IMR-90 (cell line): ENCODE measurements around the gene MORF4L1. TPM values are rescaled to one million over a fixed set of nuclear protein-coding genes. Genes with fewer than 3 reads are reported as not detected.

Source experiments
- ATAC-seq: fragments of 200-7000 bp; cut with Tn5 transposase; 2 replicates; pipeline ENCODE4 v1.9.1; 2020; ENCODE audit warnings: low read depth, mild to moderate bottlenecking, moderate library complexity
- BruUV-seq: library from RNA; stranded (reverse); fragments of 400-500 nt; replicated peaks from 2 replicates; lab custom pipeline; 2021; lab: Mats Ljungman, UMichigan
- CTCF ChIA-PET: fragments of 300-600 bp; formaldehyde crosslinking; extraction: SDS; loops from one replicate; lab custom pipeline; 2021; ENCODE audit warnings: antibody characterized with exemption; lab: Yijun Ruan, JAX
- POLR2A ChIA-PET: fragments of 300-600 bp; sonication (Branson Sonifier 250); formaldehyde crosslinking; loops from one replicate; lab custom pipeline; 2022; ENCODE audit warnings: antibody characterized with exemption; ENCODE audit not compliant: unreplicated experiment; lab: Charles Lee
- DNase-seq: peaks from one replicate; pipeline ENCODE4 v3.0.0; 2013
- H2AFZ ChIP-seq: replicated peaks from 2 replicates; pipeline ENCODE3; 2013; ENCODE audit warnings: low read length, mild to moderate bottlenecking; ENCODE audit not compliant: poor library complexity
- H2AK5ac ChIP-seq: 2 replicates; pipeline ENCODE4 v1.6.1; 2013; ENCODE audit warnings: low read depth, low read length, inconsistent platforms
- H2AK9ac ChIP-seq: replicated peaks from 2 replicates; pipeline ENCODE3; 2013; ENCODE audit warnings: mild to moderate bottlenecking, low read depth, low read length, moderate library complexity; ENCODE audit not compliant: poor library complexity
- H2BK120ac ChIP-seq: 2 replicates; pipeline ENCODE4 v1.6.1; 2013; ENCODE audit warnings: low read depth, low read length, inconsistent platforms
- H2BK15ac ChIP-seq: 3 replicates; pipeline ENCODE4 v1.6.1; 2013; ENCODE audit warnings: low read depth, low read length, inconsistent platforms
- H2BK20ac ChIP-seq: 2 replicates; pipeline ENCODE4 v1.6.1; 2013; ENCODE audit warnings: low read depth, mild to moderate bottlenecking, inconsistent platforms, low read length, moderate library complexity
- H2BK5ac ChIP-seq: 2 replicates; pipeline ENCODE4 v1.6.1; 2013; ENCODE audit warnings: mild to moderate bottlenecking, low read depth, low read length, inconsistent platforms; ENCODE audit not compliant: poor library complexity, severe bottlenecking
- H3K14ac ChIP-seq: replicated peaks from 2 replicates; pipeline ENCODE4 v1.6.1; 2013; ENCODE audit warnings: low read depth, low read length, inconsistent platforms
- H3K18ac ChIP-seq: 2 replicates; pipeline ENCODE4 v1.6.1; 2013; ENCODE audit warnings: low read depth, low read length, control low read depth
- H3K23ac ChIP-seq: 2 replicates; pipeline ENCODE4 v1.6.1; 2013; ENCODE audit warnings: low read depth, low read length, inconsistent platforms
- H3K27ac ChIP-seq: 2 replicates; pipeline ENCODE4 v1.5.1; 2013; ENCODE audit warnings: mild to moderate bottlenecking, control low read depth, low read length; ENCODE audit not compliant: insufficient read depth
- H3K27me3 ChIP-seq: 2 replicates; pipeline ENCODE4 v1.6.1; 2013; ENCODE audit warnings: low read length; ENCODE audit not compliant: control insufficient read depth, insufficient read depth
- H3K36me3 ChIP-seq: 2 replicates; pipeline ENCODE4 v1.6.1; 2013; ENCODE audit warnings: low read length, mixed read lengths; ENCODE audit not compliant: control insufficient read depth, insufficient read depth
- H3K4ac ChIP-seq: 2 replicates; pipeline ENCODE4 v1.6.1; 2013; ENCODE audit warnings: low read depth, low read length, inconsistent platforms
- H3K4me1 ChIP-seq: 2 replicates; pipeline ENCODE4 v1.6.1; 2013; ENCODE audit warnings: low read length, mixed read lengths; ENCODE audit not compliant: control insufficient read depth, insufficient read depth
- H3K4me2 ChIP-seq: 2 replicates; pipeline ENCODE4 v1.6.1; 2013; ENCODE audit warnings: low read depth, mild to moderate bottlenecking, control low read depth, low read length, moderate library complexity
- H3K4me3 ChIP-seq: 2 replicates; pipeline ENCODE4 v1.5.1; 2013; ENCODE audit warnings: low read depth, mild to moderate bottlenecking, control low read depth, low read length, moderate library complexity; ENCODE audit not compliant: insufficient read depth
- H3K56ac ChIP-seq: 2 replicates; pipeline ENCODE4 v1.6.1; 2013; ENCODE audit warnings: low read length, inconsistent platforms; ENCODE audit not compliant: insufficient read depth; ENCODE audit errors: extremely low read depth
- H3K79me1 ChIP-seq, 2 experiments: 2 replicates each; pipeline ENCODE4 v1.6.1; 2013; ENCODE audit warnings: low read length in 2 of 2, inconsistent platforms in 1 of 2, low read depth in 1 of 2
- H3K9ac ChIP-seq: 2 replicates; pipeline ENCODE4 v1.6.1; 2013; ENCODE audit warnings: low read depth, low read length, control low read depth
- H3K9me1 ChIP-seq: 2 replicates; pipeline ENCODE4 v1.6.1; 2013; ENCODE audit warnings: low read length, inconsistent platforms; ENCODE audit not compliant: insufficient read depth
- H3K9me3 ChIP-seq: 2 replicates; pipeline ENCODE4 v1.6.1; 2013; ENCODE audit warnings: low read length; ENCODE audit not compliant: control insufficient read depth, insufficient read depth
- H4K20me1 ChIP-seq: 2 replicates; pipeline ENCODE4 v1.6.1; 2013; ENCODE audit warnings: low read length, inconsistent platforms; ENCODE audit not compliant: insufficient read depth
- H4K5ac ChIP-seq: 2 replicates; pipeline ENCODE4 v1.6.1; 2013; ENCODE audit warnings: mild to moderate bottlenecking, low read depth, low read length, control low read depth
- H4K8ac ChIP-seq, 2 experiments: 2 replicates each; pipeline ENCODE4 v1.6.1; 2013; ENCODE audit warnings: low read depth in 2 of 2, low read length in 2 of 2, control low read depth in 1 of 2, inconsistent platforms in 1 of 2
- H4K91ac ChIP-seq: 2 replicates; pipeline ENCODE4 v1.6.1; 2013; ENCODE audit warnings: low read depth, low read length, inconsistent platforms; ENCODE audit not compliant: insufficient read depth
- BHLHE40 ChIP-seq: fragments of 150-350 bp; IDR thresholded peaks from 2 replicates; pipeline ENCODE4 v1.6.1; 2016; ENCODE audit warnings: mild to moderate bottlenecking, low read depth, low read length
- CTCF ChIP-seq: conservative IDR thresholded peaks from 2 replicates; pipeline ENCODE4 v1.5.1; 2012; ENCODE audit warnings: mild to moderate bottlenecking, low read depth, low read length, improper control_type of control experiment
- ELK1 ChIP-seq: fragments of 150-350 bp; IDR thresholded peaks from 2 replicates; pipeline ENCODE4 v1.6.1; 2016; ENCODE audit warnings: low read depth, mild to moderate bottlenecking, low read length, moderate library complexity, borderline replicate concordance
- FOS ChIP-seq: fragments of 150-350 bp; IDR thresholded peaks from 2 replicates; pipeline ENCODE4 v1.6.1; 2016; ENCODE audit warnings: low read depth, low read length
- MAZ ChIP-seq: IDR thresholded peaks from 2 replicates; pipeline ENCODE4 v1.6.1; 2012; ENCODE audit warnings: low read depth, mild to moderate bottlenecking, low read length, improper control_type of control experiment, moderate library complexity, borderline replicate concordance
- NFE2L2 ChIP-seq: fragments of 150-350 bp; IDR thresholded peaks from 2 replicates; pipeline ENCODE4 v1.6.1; 2016; ENCODE audit warnings: low read depth, mild to moderate bottlenecking, low read length
- POLR2A ChIP-seq: IDR thresholded peaks from 2 replicates; pipeline ENCODE4 v1.6.1; 2012; ENCODE audit warnings: mild to moderate bottlenecking, low read depth, low read length
- RCOR1 ChIP-seq: IDR thresholded peaks from 2 replicates; pipeline ENCODE4 v1.6.1; 2012; ENCODE audit warnings: mild to moderate bottlenecking, low read length, improper control_type of control experiment; ENCODE audit not compliant: insufficient replicate concordance
- USF2 ChIP-seq: fragments of 150-350 bp; IDR thresholded peaks from 2 replicates; pipeline ENCODE4 v1.6.1; 2017; ENCODE audit warnings: mild to moderate bottlenecking, antibody characterized with exemption, low read length, low read depth
- WGBS, 2 experiments: methylation state at CpG; one replicate each; pipeline versions ENCODE4 v1.1.5 to v1.1.7; 2013; ENCODE audit warnings: missing lambda C conversion rate in 2 of 2; ENCODE audit not compliant: insufficient read length in 1 of 2; ENCODE audit errors: extremely low coverage in 2 of 2; 5-methylcytosine and 5-hydroxymethylcytosine counted together
- dilution Hi-C: fragments of 300-500 bp; cut with HindIII; formaldehyde crosslinking; loops from one replicate; pipeline ENCODE4 v1.14.3; 2018; ENCODE audit warnings: low sequenced_read_pairs; ENCODE audit not compliant: unreplicated experiment
- in situ Hi-C: fragments of 300-500 bp; cut with MboI; formaldehyde crosslinking; loops from 3 replicates; pipeline ENCODE4 v1.14.3; 2019; ENCODE audit warnings: low sequenced_read_pairs, inconsistent platforms, mixed read lengths
- intact Hi-C: fragments of 100-400 bp; cut with micrococcal nuclease; formaldehyde crosslinking; loops from 2 replicates; pipeline ENCODE4 v1.10.0; 2022
- polyA plus RNA-seq, 3 experiments: library from polyadenylated mRNA; depleted of rRNA; stranded (reverse); fragments of >200 nt; gene quantifications; 2 replicates each; pipeline ENCODE4 v1.2.3, GENCODE V29; 2012; ENCODE audit warnings: low replicate concordance in 1 of 3
- total RNA-seq: library from RNA; depleted of rRNA; stranded (reverse); fragments of >200 nt; gene quantifications from 2 replicates; pipeline ENCODE4 v1.2.3, GENCODE V29; 2012

Gene MORF4L1
- total and polyA plus RNA-seq, 2 of the 4 experiments (the other 2 are of a cell fraction): 217 to 392 TPM

GRCh38 chr15:78923480-78924360, 51.0 kb downstream of the MORF4L1 start:
- Histone ChIP-seq H3K9ac (no peak overlapping the region), H2AK5ac (no peak overlapping the region), H3K27ac (no peak overlapping the region), H3K56ac (no peak overlapping the region), H3K4ac (no peak overlapping the region), H3K4me1 (no peaks in the 10 kb centered on the region), H4K5ac (no peak overlapping the region), H3K18ac (no peak overlapping the region), H2BK5ac (no peak overlapping the region), H3K36me3 (peaks cover 48% of the 10 kb centered on the region), H3K27me3 (no peaks in the 10 kb centered on the region), H3K23ac (no peak overlapping the region), H4K8ac (no peak overlapping the region), H3K79me1 (peaks cover 0 to 6% of the 10 kb centered on the region in 2 experiments; a peak in 1 of 4 replicates), H4K91ac (no peak overlapping the region), H2AK9ac (no peak overlapping the region), H3K9me3 (no peaks in the 10 kb centered on the region), H2BK120ac (no peak overlapping the region), H3K9me1 (peaks cover 20% of the 10 kb centered on the region), H3K4me2 (no peak overlapping the region), H3K4me3 (no peak overlapping the region), H2AFZ (no peak overlapping the region), H3K14ac (no peak overlapping the region), H2BK20ac (no peak overlapping the region), H4K20me1 (peaks cover 10% of the 10 kb centered on the region; the same call in 1 of the 2 replicates), H2BK15ac (no peak overlapping the region)
- BruUV-seq: no TSS peak
- no peak for ATAC-seq
- dilution Hi-C loops (no loop called here), intact Hi-C loops (no loop called here), in situ Hi-C loops (no loop called here)
- CTCF ChIA-PET: no interaction called here
- POLR2A ChIA-PET: no interaction called here
- WGBS, 2 experiments: 93% methylated on average over 4 of the region's 18 CpGs; no CpG with 5 or more reads in 1 of the 2 experiments
- DNase-seq: no peak
- no peak for TF ChIP-seq RCOR1
- no peak for TF ChIP-seq POLR2A
- TF ChIP-seq MAZ: no peak
- no peak for TF ChIP-seq ELK1
- no peak for TF ChIP-seq BHLHE40
- TF ChIP-seq USF2: no peak
- TF ChIP-seq CTCF: no peak
- TF ChIP-seq NFE2L2: no peak
- no peak for TF ChIP-seq FOS
